KOPT-K1 (cell line): ENCODE data around the gene TRNP1.

Experiments used
- H3K27ac ChIP-seq: fragments of 200-600 bp; sonication (generic); 2 replicates; pipeline ENCODE4 v1.5.1; 2016; ENCODE audit warnings: antibody characterized with exemption, mild to moderate bottlenecking, low read depth, low read length; ENCODE audit not compliant: poor library complexity, severe bottlenecking
- H3K36me3 ChIP-seq: fragments of 200-600 bp; sonication (generic); 2 replicates; pipeline ENCODE4 v1.5.1; 2017; ENCODE audit warnings: antibody characterized with exemption, mild to moderate bottlenecking, low read length, moderate library complexity; ENCODE audit not compliant: insufficient read depth
- H3K9me3 ChIP-seq: fragments of 200-600 bp; sonication (generic); 2 replicates; pipeline ENCODE4 v1.5.1; 2017; ENCODE audit warnings: antibody characterized with exemption, low read length, mild to moderate bottlenecking; ENCODE audit not compliant: insufficient read depth, poor library complexity, severe bottlenecking

The TRNP1 gene

DNA sequence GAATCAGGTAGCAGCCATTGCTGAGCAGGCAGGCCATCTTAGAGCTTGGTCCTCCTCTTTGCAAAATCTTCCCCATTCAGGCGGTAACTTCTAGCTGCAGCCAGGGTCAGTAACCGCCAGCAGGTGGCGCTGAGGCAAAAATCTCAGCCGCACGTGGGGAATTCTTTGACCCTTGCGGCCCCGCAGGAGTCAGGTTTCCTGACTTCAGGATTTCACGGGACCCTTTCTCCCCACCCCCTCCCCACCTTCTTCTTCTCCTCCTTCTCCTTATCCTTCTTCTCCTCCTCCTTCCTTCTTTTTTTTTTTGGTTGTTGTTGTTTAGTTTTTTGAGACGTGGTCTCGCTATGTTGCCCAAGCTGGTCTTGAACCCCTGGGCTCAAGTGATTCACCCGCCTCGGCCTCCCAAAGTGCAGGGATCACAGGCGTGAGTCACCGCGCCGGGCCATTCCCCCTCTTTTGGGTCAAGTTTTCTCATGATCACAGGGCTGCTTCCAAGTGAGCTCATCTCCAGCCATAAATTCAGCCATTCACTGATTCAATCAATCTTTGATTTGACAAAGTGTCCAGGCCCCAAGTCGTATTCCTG lies 52.6 kb downstream of the TRNP1 start:
- Histone ChIP-seq H3K36me3 (no peaks in the 10 kb centered on the region), H3K27ac (peak overlapping the region; percentile 6), H3K9me3 (no peaks in the 10 kb centered on the region)

DNA sequence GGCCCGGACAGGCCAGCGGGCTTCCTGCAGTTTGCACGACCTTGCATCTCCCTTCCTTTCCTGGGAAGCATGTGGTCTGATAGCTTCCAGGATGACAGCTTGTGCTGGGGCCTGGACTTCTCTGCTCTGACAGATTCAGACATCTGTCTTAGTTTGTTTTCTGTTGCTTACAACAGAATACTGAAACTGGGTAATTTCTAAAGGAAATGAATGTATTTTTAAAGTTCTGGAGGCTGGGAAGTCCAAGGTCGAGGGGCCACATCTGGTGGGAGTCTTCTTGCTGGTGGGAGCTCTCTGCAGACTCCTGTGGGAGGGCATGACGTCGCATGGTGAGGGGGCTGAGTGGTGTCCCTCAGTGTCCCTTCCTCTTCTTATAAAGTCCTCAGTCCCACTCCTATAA lies 54.4 kb downstream of the TRNP1 start:
- Histone ChIP-seq H3K9me3 (no peaks in the 10 kb centered on the region), H3K36me3 (no peaks in the 10 kb centered on the region), H3K27ac (no peak overlapping the region)

DNA sequence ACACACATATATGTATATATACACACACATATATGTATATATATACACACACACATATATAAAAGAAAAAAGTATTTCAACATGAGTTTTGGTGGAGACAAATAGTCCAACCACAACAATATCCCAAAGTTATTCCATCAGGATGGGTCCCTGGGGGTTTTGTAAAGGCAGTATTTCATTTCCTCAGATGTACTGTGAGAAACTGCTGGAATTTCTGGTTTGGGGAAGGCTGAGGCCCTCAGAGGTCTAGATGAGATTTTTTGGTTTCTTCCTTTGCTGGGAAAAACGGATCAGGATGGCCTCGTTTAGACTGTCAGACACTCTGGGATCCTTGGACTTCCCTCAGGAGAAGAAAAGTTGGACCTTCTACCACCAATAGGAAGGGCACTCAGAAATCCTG lies 55.6 kb downstream of the TRNP1 start:
- no peaks in the 10 kb centered on the region for H3K9me3 ChIP-seq
- no peak overlapping the region for H3K27ac ChIP-seq
- H3K36me3 ChIP-seq = no peaks in the 10 kb centered on the region

DNA sequence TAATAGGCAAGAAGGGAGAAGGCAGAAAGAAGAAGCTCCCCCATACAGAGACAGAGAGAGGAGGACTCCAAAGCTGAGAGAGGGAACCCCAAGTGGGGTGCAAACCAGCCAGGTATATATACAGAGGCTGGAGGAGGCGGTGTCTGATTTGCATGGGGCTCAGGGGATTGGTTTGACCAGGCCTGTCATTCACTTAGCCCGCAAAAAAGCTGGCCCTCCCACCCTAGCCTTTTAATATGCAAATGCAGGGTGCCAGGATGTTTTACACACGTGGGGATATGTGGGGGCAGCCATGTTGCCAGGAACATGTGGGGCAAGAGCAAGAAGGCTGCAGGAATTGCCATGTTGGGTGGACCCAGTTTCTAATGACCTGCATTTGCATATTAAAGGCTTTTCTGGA lies 56.1 kb downstream of the TRNP1 start:
- Histone ChIP-seq H3K27ac (no peak overlapping the region), H3K36me3 (no peaks in the 10 kb centered on the region), H3K9me3 (no peaks in the 10 kb centered on the region)
